Osteocyte (in vitro differentiated cells): ENCODE data around the gene MCF2L2. TPM values are rescaled to one million over a fixed set of nuclear protein-coding genes. Genes with fewer than 3 reads are reported as not detected.
"Not testable (repeated sequence)": the region's sequence is repeated elsewhere in the genome, so short reads cannot be mapped to it uniquely, and the experiment has no call there.

ENCODE experiments used
- DNase-seq: peaks from one replicate; pipeline ENCODE4 v3.0.0; 2021; ENCODE audit warnings: mixed read lengths; ENCODE audit not compliant: unreplicated experiment; ENCODE audit errors: extremely low spot score
- H3K27ac Mint-ChIP-seq: one replicate; pipeline ENCODE4 v1.8.0; 2021; ENCODE audit warnings: mild to moderate bottlenecking, mixed read lengths; ENCODE audit not compliant: unreplicated experiment
- H3K27me3 Mint-ChIP-seq: one replicate; pipeline ENCODE4 v1.8.0; 2021; ENCODE audit warnings: mixed read lengths; ENCODE audit not compliant: unreplicated experiment
- H3K36me3 Mint-ChIP-seq: one replicate; pipeline ENCODE4 v1.8.0; 2021; ENCODE audit warnings: mixed read lengths; ENCODE audit not compliant: unreplicated experiment
- H3K4me1 Mint-ChIP-seq: one replicate; pipeline ENCODE4 v1.8.0; 2021; ENCODE audit warnings: mixed read lengths; ENCODE audit not compliant: unreplicated experiment
- H3K4me3 Mint-ChIP-seq: one replicate; pipeline ENCODE4 v1.8.0; 2021; ENCODE audit warnings: mild to moderate bottlenecking, moderate library complexity, mixed read lengths; ENCODE audit not compliant: unreplicated experiment
- H3K9me3 Mint-ChIP-seq: one replicate; pipeline ENCODE4 v1.8.0; 2021; ENCODE audit warnings: mixed read lengths; ENCODE audit not compliant: unreplicated experiment
- total RNA-seq: library from RNA; stranded (reverse); gene quantifications from 2 replicates; pipeline ENCODE4 v1.2.1, GENCODE V29; 2021
- TF ChIP-seq, protein P1 (sequence below): fragments of 200-600 bp; sonication (generic); IDR thresholded peaks from 2 replicates; pipeline ENCODE4 v1.5.0; 2021; ENCODE audit warnings: antibody characterized with exemption, mild to moderate bottlenecking, moderate library complexity

MCF2L2 gene
- total RNA-seq, 1 donor from 2014 or later = 1.7 TPM

DNA sequence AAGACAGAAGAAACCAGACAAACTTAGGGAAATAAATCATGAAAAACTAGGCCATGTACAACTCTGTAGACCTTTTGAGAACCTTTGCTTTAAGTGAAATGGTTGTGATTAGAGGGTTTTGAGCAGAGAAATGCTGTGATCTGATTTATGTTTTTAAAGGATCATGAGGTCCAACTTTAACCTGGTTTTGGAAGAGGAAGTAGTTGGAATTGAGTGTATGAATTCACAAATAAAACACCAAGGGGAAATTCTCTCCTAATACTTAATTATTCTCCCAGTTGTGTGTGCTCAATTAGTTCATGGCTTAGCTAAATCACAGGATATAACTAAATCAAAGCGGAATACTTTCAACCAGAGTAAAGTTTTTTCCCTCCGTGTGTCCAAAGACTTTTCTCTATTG lies 45.5 kb upstream of the MCF2L2 start:
- Mint-ChIP-seq H3K27me3 (peaks cover 36% of the 10 kb centered on the region), H3K36me3 (no peaks in the 10 kb centered on the region), H3K4me1 (peaks cover 5% of the 10 kb centered on the region), H3K9me3 (no peaks in the 10 kb centered on the region), H3K27ac (no peak overlapping the region), H3K4me3 (no peak overlapping the region)
- TF ChIP-seq, protein P1, sequence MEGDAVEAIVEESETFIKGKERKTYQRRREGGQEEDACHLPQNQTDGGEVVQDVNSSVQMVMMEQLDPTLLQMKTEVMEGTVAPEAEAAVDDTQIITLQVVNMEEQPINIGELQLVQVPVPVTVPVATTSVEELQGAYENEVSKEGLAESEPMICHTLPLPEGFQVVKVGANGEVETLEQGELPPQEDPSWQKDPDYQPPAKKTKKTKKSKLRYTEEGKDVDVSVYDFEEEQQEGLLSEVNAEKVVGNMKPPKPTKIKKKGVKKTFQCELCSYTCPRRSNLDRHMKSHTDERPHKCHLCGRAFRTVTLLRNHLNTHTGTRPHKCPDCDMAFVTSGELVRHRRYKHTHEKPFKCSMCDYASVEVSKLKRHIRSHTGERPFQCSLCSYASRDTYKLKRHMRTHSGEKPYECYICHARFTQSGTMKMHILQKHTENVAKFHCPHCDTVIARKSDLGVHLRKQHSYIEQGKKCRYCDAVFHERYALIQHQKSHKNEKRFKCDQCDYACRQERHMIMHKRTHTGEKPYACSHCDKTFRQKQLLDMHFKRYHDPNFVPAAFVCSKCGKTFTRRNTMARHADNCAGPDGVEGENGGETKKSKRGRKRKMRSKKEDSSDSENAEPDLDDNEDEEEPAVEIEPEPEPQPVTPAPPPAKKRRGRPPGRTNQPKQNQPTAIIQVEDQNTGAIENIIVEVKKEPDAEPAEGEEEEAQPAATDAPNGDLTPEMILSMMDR = no peak
- no peak for DNase-seq

DNA sequence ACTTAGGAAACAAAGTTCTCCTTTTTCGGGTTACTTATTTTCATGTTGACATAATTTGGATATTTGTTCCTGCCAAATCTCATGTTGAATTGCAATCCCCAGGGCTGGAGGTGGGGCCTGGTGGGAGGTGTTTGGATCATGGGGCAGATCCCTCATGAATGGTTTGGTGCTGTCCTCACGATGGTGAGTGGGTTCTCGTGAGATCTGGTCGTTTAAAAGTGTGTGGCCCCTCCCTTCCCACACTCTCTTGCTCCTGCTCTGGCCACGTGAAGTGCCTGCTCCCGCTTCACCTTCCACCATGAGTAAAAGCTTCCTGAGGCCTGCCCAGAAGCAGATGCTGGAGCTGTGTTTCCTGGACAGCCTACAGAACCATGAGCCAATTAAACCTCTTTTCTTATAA lies 43.7 kb upstream of the MCF2L2 start:
- Mint-ChIP-seq H3K9me3 (no peaks in the 10 kb centered on the region), H3K4me3 (no peak overlapping the region), H3K27me3 (peaks cover 43% of the 10 kb centered on the region), H3K4me1 (peaks cover 5% of the 10 kb centered on the region), H3K36me3 (no peaks in the 10 kb centered on the region), H3K27ac (no peak overlapping the region)
- peak; percentile 68 for DNase-seq
- TF ChIP-seq, protein P1 = no peak

DNA sequence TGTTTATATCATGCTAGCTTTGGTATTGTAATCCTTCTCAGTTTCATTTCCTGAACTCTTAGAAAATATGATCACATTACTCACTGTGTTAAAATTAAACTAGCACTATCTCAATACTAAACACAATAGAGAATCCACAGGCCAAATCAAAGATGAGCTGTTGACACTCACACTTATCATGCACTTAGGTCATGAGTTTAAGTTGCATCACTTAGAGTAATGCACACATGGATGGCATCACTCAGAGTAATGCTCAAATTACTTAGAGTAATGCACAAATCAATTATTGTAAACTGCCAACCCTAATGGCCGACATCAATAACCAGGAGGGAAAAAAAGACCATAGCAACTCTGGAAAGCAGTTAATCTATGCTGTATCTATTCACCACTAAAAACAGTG lies 40.0 kb upstream of the MCF2L2 start:
- H3K27ac Mint-ChIP-seq = no peak overlapping the region
- no peak for DNase-seq
- peaks cover 5% of the 10 kb centered on the region for H3K4me1 Mint-ChIP-seq
- TF ChIP-seq, protein P1 = no peak
- H3K4me3 Mint-ChIP-seq = no peak overlapping the region
- no peaks in the 10 kb centered on the region for H3K9me3 Mint-ChIP-seq
- peaks cover 32% of the 10 kb centered on the region for H3K27me3 Mint-ChIP-seq
- H3K36me3 Mint-ChIP-seq = no peaks in the 10 kb centered on the region

DNA sequence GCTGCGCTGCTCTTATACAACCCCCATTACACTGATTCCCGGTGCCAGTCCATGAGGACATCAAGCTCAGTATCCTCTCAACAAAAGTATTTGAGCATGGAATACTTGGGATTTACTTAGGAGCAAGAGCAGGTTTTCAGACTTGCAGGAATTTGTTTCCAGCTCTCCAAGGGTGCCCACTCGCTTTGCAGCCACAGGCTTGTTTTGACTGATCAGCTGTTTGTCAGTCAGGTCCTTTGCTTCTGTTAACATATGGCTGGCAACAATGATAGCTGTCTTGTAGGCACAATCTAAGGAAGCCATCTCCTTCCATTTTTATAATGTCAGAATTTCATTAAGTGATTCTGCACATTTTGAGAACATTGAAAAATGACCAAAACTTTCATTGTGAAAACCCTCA lies 38.2 kb upstream of the MCF2L2 start:
- no peaks in the 10 kb centered on the region for H3K9me3 Mint-ChIP-seq
- no peak overlapping the region for H3K4me3 Mint-ChIP-seq
- no peak for DNase-seq
- peaks cover 5% of the 10 kb centered on the region for H3K4me1 Mint-ChIP-seq
- H3K36me3 Mint-ChIP-seq = no peaks in the 10 kb centered on the region
- TF ChIP-seq, protein P1 = no peak
- H3K27me3 Mint-ChIP-seq = peaks cover 36% of the 10 kb centered on the region
- no peak overlapping the region for H3K27ac Mint-ChIP-seq

DNA sequence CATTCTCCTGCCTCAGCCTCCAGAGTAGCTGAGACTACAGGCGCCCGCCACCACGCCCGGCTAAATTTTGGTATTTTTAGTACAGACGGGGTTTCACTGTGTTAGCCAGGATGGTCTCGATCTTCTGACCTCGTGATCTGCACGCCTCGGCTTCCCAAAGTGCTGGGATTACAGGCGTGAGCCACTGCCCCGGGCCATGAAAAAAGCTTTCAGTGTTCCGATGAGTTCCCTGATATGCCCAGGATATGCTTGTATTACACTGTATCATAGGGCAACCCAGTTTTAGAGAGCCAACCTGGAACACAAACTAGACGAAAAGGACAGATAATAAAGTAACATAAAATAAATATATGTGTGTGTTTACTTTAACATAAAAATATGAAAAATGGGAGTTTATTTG lies 37.3 kb upstream of the MCF2L2 start:
- not testable (repeated sequence) for H3K27ac Mint-ChIP-seq, H3K4me1 Mint-ChIP-seq, DNase-seq, H3K36me3 Mint-ChIP-seq, H3K9me3 Mint-ChIP-seq, H3K4me3 Mint-ChIP-seq
- H3K27me3 Mint-ChIP-seq = peaks cover 32% of the 10 kb centered on the region

DNA sequence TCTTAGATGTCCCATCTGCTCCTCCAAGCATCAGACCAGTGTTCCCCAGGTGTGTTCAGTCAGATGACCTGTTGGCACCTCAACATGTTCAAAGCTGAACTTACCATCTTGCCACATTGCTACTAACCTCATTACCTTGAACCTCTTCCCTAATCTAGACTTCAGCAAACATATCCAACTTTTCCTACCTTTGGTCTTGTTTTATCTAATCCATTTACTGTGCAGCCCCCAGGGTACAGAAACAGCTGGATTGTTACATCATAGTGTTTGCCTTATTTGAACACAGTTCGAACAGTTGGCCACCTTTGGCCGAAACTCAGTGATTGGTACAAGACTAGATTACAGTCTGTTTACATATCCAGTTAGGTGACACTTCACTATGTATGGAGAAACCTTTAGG lies 36.1 kb upstream of the MCF2L2 start:
- Mint-ChIP-seq H3K36me3 (no peaks in the 10 kb centered on the region), H3K27me3 (peaks cover 32% of the 10 kb centered on the region), H3K4me3 (no peak overlapping the region), H3K27ac (no peak overlapping the region), H3K9me3 (peaks cover 4% of the 10 kb centered on the region), H3K4me1 (peaks cover 4% of the 10 kb centered on the region)
- no peak for DNase-seq
- TF ChIP-seq, protein P1 = no peak
